Measurements from ENCODE around the gene LYSMD3. TPM values are rescaled to one million over a fixed set of nuclear protein-coding genes. Genes with fewer than 3 reads are reported as not detected.
A peak's percentile ranks its signal among the peaks of the same experiment; 100 is the strongest.

Gene LYSMD3
- total RNA-seq, 4 donors from 2014 or later = 12.9 to 21.2 (median 16.3) TPM

DNA sequence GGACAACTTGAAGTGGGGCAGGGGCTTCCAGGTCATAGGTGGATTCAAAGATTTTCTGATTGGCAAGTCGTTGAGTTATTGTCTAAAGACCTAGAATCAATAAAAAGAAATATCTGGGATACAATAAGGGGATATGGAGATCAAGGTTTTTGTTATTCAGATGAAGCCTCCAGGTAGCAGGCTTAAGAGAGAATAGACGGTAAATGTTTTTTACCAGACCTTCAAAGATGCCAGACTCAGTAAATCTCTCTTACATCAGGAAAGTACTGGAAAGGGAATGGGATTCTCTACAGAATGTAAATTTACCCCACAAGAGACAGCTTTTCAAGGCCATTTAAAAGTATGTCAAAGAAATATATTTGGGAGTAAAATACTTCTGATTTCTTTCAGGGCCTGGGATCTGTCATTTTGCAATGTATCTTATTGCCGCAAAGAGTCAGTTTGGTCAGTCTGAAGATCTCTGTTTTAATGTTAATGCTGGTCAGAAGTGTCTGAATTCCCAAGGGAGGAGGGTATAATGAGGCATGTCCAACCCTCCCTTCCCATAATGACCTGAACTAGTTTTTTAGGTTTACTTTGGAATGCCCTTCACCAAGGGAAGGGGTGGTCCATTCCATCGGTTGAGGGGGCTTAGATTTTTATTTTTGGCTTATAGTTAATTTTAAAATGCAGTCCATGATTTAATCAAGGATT lies 13.6 kb upstream of the LYSMD3 start:
- Histone ChIP-seq H3K9me3 (no peaks in the 10 kb centered on the region), H3K27ac (replicated peaks in 1 of 4) (no peak overlapping the region), H3K36me3 (no peaks in the 10 kb centered on the region), H3K4me3 (no peak overlapping the region), H3K4me1 (no peaks in the 10 kb centered on the region), H3K27me3 (peaks cover 0 to 3% (median 0%) of the 10 kb centered on the region in 4 donors)
- intact Hi-C loops (cut with DNase I) = no loop called here
- DNase-seq (ENCODE audit: extremely low spot score) = no peak
- TF ChIP-seq POLR2AphosphoS5 (IDR thresholded peaks at IDR 0.05) (no peak), POLR2A (IDR thresholded peaks at IDR 0.05; ENCODE audit: low read depth) (no peak), EP300 (IDR thresholded peaks at IDR 0.05) (no peak)
- TF ChIP-seq, protein P1, sequence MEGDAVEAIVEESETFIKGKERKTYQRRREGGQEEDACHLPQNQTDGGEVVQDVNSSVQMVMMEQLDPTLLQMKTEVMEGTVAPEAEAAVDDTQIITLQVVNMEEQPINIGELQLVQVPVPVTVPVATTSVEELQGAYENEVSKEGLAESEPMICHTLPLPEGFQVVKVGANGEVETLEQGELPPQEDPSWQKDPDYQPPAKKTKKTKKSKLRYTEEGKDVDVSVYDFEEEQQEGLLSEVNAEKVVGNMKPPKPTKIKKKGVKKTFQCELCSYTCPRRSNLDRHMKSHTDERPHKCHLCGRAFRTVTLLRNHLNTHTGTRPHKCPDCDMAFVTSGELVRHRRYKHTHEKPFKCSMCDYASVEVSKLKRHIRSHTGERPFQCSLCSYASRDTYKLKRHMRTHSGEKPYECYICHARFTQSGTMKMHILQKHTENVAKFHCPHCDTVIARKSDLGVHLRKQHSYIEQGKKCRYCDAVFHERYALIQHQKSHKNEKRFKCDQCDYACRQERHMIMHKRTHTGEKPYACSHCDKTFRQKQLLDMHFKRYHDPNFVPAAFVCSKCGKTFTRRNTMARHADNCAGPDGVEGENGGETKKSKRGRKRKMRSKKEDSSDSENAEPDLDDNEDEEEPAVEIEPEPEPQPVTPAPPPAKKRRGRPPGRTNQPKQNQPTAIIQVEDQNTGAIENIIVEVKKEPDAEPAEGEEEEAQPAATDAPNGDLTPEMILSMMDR (IDR thresholded peaks at IDR 0.05) = no peak
- WGBS = 72% methylated on average over 4 of the region's 4 CpGs

DNA sequence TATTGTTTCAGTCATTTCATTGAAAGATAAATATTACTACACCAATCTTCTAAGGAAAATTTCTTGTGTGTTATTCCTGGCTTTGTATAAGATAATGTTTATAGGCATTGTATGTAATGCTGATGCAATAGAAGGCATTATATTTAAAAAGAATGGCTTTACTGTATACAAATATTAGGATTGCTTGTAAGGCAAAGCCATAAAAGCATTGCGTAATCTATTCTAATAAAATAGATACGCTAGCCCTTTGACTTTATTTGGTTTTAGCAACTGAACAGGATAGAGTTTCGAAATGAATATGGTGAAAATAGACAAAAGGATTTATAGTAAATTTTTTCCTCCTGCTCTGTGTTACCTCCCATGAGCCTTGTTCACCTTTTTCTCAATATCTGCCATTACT lies 5.5 kb upstream of the LYSMD3 start:
- TF ChIP-seq, protein P1 (IDR thresholded peaks at IDR 0.05) = no peak
- TF ChIP-seq EP300 (IDR thresholded peaks at IDR 0.05) (no peak), POLR2AphosphoS5 (IDR thresholded peaks at IDR 0.05) (no peak), POLR2A (IDR thresholded peaks at IDR 0.05; ENCODE audit: low read depth) (no peak)
- intact Hi-C loops (cut with DNase I) = no loop called here
- DNase-seq (ENCODE audit: extremely low spot score) = no peak
- Histone ChIP-seq H3K4me3 (no peak overlapping the region), H3K36me3 (no peaks in the 10 kb centered on the region), H3K27me3 (peaks cover 0 to 29% (median 0%) of the 10 kb centered on the region in 4 donors), H3K27ac (replicated peaks in 1 of 4) (no peak overlapping the region), H3K9me3 (no peaks in the 10 kb centered on the region), H3K4me1 (peaks cover 11 to 13% (median 12%) of the 10 kb centered on the region in 4 donors)
- 88% methylated on average over 3 of the region's 3 CpGs for WGBS

DNA sequence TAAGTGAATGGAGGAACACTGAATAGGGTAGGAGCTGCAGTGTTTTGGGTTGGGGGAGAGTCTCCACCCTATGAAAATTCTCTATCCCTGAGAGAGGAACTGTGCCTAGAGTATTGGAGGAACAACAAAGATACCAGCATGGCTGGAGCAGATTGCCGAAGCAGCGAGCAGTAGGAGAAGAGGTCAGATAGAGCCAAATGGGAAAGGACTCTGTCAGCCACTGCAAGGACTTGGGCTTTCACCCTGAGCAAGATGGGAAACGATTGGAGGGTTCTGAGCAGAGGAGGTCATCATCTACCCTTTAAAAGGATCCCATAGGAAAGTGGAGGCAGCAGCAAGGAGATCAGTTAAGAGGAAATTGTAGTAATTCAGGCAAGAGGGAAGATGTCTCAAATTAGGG lies 4.4 kb upstream of the LYSMD3 start:
- no peaks in the 10 kb centered on the region for H3K36me3 ChIP-seq
- TF ChIP-seq POLR2AphosphoS5 (IDR thresholded peaks at IDR 0.05) (no peak), EP300 (IDR thresholded peaks at IDR 0.05) (no peak), POLR2A (IDR thresholded peaks at IDR 0.05; ENCODE audit: low read depth) (no peak)
- TF ChIP-seq, protein P1 (IDR thresholded peaks at IDR 0.05) = no peak
- no peaks in the 10 kb centered on the region for H3K9me3 ChIP-seq
- peaks cover 0 to 29% (median 0%) of the 10 kb centered on the region in 4 donors for H3K27me3 ChIP-seq
- intact Hi-C loops (cut with DNase I) = no loop called here
- peaks cover 11 to 13% (median 12%) of the 10 kb centered on the region in 4 donors for H3K4me1 ChIP-seq
- DNase-seq (ENCODE audit: extremely low spot score) = no peak
- WGBS = 77% methylated on average over 3 of the region's 3 CpGs
- H3K27ac ChIP-seq (replicated peaks in 1 of 4) = no peak overlapping the region
- H3K4me3 ChIP-seq = no peak overlapping the region

DNA sequence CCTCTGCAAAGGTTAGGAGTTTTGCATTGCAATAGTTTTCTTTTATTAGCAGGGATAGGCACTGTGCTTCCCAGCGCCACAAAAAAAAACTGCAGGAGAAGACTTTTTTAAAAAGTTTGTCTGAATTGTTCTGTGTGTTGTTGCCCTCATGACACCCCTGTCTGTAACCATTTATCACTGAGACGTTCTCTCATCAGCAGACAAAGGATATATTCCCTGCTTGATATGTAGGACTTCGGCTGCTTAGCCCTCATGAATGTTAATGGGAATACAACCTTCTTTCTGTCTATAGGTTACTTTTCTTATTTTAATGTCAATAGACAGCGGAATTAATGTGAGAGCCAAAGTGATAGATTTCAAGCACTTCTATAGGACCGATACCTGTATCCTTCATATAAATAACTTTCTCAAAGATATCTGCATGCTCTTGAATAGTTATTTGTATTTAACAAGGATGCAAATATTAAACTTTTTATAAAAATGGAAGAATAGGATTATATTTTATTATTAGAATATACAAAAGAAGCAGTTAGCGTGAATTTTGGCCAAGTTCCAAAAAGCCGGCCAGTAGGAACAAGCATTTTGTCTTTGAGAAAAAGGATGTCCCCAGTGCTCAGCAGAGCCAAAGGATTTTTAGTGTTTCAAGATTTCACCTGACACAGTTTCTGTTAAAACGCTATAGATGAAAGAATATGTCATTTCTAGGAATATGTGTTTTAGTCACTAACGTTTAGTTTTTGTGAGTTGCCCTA lies 1.5 kb upstream of the LYSMD3 start:
- intact Hi-C loops (cut with DNase I) = loop anchor here (1.0 to 2.0 kb wide), 2 partner anchors 57 to 90 kb away; partner anchors contain the start of genes MBLAC2 and POLR3G
- no peak for TF ChIP-seq POLR2A (IDR thresholded peaks at IDR 0.05; ENCODE audit: low read depth)
- TF ChIP-seq, protein P1 (IDR thresholded peaks at IDR 0.05) = no peak
- TF ChIP-seq POLR2AphosphoS5 (IDR thresholded peaks at IDR 0.05) = no peak
- TF ChIP-seq EP300 (IDR thresholded peaks at IDR 0.05) = no peak
- WGBS = 45% methylated on average over 9 of the region's 9 CpGs
- Histone ChIP-seq H3K4me1 (peaks cover 11 to 41% (median 39%) of the 10 kb centered on the region in 4 donors), H3K9me3 (no peaks in the 10 kb centered on the region), H3K36me3 (no peaks in the 10 kb centered on the region), H3K4me3 (peak overlapping the region in 3 of 4 donors; percentile 78 to 97 (median 81)), H3K27ac (replicated peaks in 1 of 4) (no peak overlapping the region), H3K27me3 (peaks cover 0 to 29% (median 0%) of the 10 kb centered on the region in 4 donors)
- DNase-seq (ENCODE audit: extremely low spot score) = no peak
